HCEC 1CT (cell line): ENCODE results near the gene PTPRN2.
"Not testable (repeated sequence)": the region's sequence is repeated elsewhere in the genome, so short reads cannot be mapped to it uniquely, and the experiment has no call there.

Source experiments
- DNase-seq: peaks from one replicate; pipeline ENCODE4 v3.0.0-alpha.2; 2017

The PTPRN2 gene

GRCh38 chr7:158508802-158509385 lies 78.7 kb downstream of the PTPRN2 start:
- DNase-seq: no peak

- DNase-seq: not testable (repeated sequence)
Measured at GRCh38 chr7:158508321-158508720, 79.3 kb downstream of the PTPRN2 start.

- DNase-seq: no peak
Measured at GRCh38 chr7:158507917-158508316, 79.7 kb downstream of the PTPRN2 start.

GRCh38 chr7:158507175-158507574 lies 80.4 kb downstream of the PTPRN2 start:
- not testable (repeated sequence) for DNase-seq

- no peak for DNase-seq
Measured at GRCh38 chr7:158506626-158507025, 81.0 kb downstream of the PTPRN2 start.

- DNase-seq: no peak
Measured at GRCh38 chr7:158505683-158506082, 81.9 kb downstream of the PTPRN2 start.

- no peak for DNase-seq
Measured at GRCh38 chr7:158502068-158502750, 85.4 kb downstream of the PTPRN2 start.

GRCh38 chr7:158501393-158502067 lies 86.1 kb downstream of the PTPRN2 start:
- no peak for DNase-seq

- DNase-seq: no peak
Measured at GRCh38 chr7:158500651-158501052, 87.0 kb downstream of the PTPRN2 start.

- no peak for DNase-seq
Measured at GRCh38 chr7:158499082-158499455, 88.6 kb downstream of the PTPRN2 start.

GRCh38 chr7:158498443-158499081 lies 89.1 kb downstream of the PTPRN2 start:
- DNase-seq: no peak

GRCh38 chr7:158497627-158498026 lies 90.0 kb downstream of the PTPRN2 start:
- no peak for DNase-seq

- peak; percentile 3 for DNase-seq
Measured at GRCh38 chr7:158495786-158496185, 91.8 kb downstream of the PTPRN2 start.

- no peak for DNase-seq
Measured at GRCh38 chr7:158495216-158495615, 92.4 kb downstream of the PTPRN2 start.

GRCh38 chr7:158494643-158495042 lies 93.0 kb downstream of the PTPRN2 start:
- no peak for DNase-seq

- DNase-seq: no peak
Measured at GRCh38 chr7:158494162-158494586, 93.4 kb downstream of the PTPRN2 start.

- no peak for DNase-seq
Measured at GRCh38 chr7:158492367-158492764, 95.3 kb downstream of the PTPRN2 start.

GRCh38 chr7:158491094-158491493 lies 96.5 kb downstream of the PTPRN2 start:
- no peak for DNase-seq

GRCh38 chr7:158490171-158490782 lies 97.3 kb downstream of the PTPRN2 start:
- DNase-seq: no peak

GRCh38 chr7:158489462-158490155 lies 98.0 kb downstream of the PTPRN2 start:
- no peak for DNase-seq

GRCh38 chr7:158488181-158488971 lies 99.2 kb downstream of the PTPRN2 start:
- DNase-seq: no peak

GRCh38 chr7:158487631-158488151 lies 99.9 kb downstream of the PTPRN2 start:
- DNase-seq: no peak
